Measurements from ENCODE around the gene CLEC7A. TPM values are rescaled to one million over a fixed set of nuclear protein-coding genes. Genes with fewer than 3 reads are reported as not detected.

The CLEC7A gene
- total and polyA plus RNA-seq, 8 donors, result 0.60 to 8.5 (median 1.1) TPM

DNA sequence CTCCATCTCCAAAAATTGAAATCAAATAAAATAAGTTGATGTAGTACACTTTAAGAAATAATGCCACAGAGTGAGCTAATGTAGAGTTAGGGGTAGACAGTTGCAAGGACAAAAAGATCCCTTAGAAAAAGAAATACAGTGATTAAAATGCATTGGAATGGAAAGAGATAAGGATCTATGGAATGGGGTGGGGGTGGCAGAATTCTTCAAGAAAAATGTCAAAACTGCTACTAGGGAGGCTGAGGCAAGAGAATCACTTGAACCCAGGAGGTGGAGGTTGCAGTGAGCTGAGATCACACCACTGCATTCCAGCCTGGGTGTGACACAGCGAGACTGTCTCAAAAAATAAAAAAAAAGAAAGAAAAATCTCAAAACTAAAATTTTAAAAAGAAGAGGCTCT, 35.4 kb upstream of the CLEC7A start:
- TF ChIP-seq, protein P1, sequence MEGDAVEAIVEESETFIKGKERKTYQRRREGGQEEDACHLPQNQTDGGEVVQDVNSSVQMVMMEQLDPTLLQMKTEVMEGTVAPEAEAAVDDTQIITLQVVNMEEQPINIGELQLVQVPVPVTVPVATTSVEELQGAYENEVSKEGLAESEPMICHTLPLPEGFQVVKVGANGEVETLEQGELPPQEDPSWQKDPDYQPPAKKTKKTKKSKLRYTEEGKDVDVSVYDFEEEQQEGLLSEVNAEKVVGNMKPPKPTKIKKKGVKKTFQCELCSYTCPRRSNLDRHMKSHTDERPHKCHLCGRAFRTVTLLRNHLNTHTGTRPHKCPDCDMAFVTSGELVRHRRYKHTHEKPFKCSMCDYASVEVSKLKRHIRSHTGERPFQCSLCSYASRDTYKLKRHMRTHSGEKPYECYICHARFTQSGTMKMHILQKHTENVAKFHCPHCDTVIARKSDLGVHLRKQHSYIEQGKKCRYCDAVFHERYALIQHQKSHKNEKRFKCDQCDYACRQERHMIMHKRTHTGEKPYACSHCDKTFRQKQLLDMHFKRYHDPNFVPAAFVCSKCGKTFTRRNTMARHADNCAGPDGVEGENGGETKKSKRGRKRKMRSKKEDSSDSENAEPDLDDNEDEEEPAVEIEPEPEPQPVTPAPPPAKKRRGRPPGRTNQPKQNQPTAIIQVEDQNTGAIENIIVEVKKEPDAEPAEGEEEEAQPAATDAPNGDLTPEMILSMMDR (IDR thresholded peaks at IDR 0.05), result no peak
- H3K27ac ChIP-seq, result no peak overlapping the region
- ATAC-seq (no peak), FAIRE-seq (no peak), DNase-seq (no peak)
- H3K4me1 ChIP-seq, result no peaks in the 10 kb centered on the region
- no peaks in the 10 kb centered on the region for H3K27me3 ChIP-seq
- no peaks in the 10 kb centered on the region for H3K9me3 ChIP-seq
- WGBS, 2 donors, result 0% methylated on average over 1 of the region's 1 CpG
- H3K36me3 ChIP-seq, result no peaks in the 10 kb centered on the region
- H3K4me3 ChIP-seq, result no peak overlapping the region
- intact Hi-C loops (cut with DNase I), result no loop called here

DNA sequence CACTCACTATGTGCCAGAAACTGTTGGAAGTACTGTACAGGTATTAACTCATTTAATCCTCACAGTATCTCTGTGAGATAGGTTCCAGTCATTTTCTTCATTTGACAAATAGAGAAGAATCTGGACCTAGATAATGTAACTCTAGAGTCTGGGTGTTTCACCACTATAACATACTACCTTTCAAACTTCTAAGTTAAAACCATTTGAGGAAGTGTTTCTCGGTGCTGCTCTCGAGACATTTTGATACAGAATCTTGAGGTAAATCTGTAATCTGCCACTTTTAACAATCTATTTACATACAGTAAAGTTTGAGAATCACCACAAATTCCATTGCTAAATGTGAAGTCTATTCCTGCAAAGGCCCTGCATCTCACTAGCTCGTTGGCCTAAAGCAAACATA, 33.1 kb upstream of the CLEC7A start:
- DNase-seq, result no peak
- intact Hi-C loops (cut with DNase I), result no loop called here
- Histone ChIP-seq H3K27me3 (no peaks in the 10 kb centered on the region), H3K4me3 (no peak overlapping the region), H3K4me1 (no peaks in the 10 kb centered on the region), H3K36me3 (no peaks in the 10 kb centered on the region), H3K9me3 (no peaks in the 10 kb centered on the region), H3K27ac (no peak overlapping the region)
- no peak for FAIRE-seq
- no peak for ATAC-seq
- TF ChIP-seq, protein P1 (IDR thresholded peaks at IDR 0.05), result no peak
- WGBS, 2 donors, result 66 to 67% methylated on average over 3 of the region's 3 CpGs

DNA sequence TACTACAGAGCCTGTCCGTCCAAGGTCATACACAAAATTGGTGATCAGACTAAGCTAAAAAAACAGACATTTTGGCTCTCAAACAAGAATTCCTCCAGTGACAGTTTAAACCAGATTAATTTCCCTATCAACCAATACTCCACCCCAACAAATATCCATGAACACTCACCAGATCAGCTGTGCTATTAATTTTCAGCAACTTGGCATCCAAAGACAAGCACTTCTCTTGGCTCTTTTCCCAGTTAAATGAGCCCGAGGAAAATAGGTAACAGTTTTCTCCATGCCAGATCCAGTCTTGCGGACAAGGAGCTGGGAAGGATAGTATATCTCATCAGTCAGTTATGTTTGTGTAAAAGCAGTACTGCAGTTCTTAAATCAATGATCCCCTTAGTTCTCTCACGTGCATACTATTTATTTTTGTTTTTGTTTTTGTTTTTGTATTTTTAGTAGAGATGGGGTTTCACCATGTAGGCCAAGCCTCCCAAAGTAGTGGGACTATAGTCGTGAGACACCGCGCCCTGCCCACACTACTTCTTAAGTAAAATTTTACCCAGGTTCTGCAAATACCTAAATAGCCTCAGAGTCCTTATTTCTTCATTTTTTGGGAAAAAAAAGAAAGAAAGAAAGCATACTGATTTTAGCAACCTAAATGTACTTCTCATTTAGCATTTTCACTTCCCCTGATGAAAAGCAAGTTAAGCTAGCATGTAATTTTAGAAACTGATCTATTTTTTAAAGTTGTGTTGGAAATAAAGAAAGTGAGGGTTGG, 30.8 kb upstream of the CLEC7A start:
- H3K4me3 ChIP-seq, result no peak overlapping the region
- H3K27me3 ChIP-seq, result no peaks in the 10 kb centered on the region
- no peak for FAIRE-seq
- no peaks in the 10 kb centered on the region for H3K36me3 ChIP-seq
- intact Hi-C loops (cut with DNase I), result no loop called here
- TF ChIP-seq, protein P1 (IDR thresholded peaks at IDR 0.05), result no peak
- no peaks in the 10 kb centered on the region for H3K9me3 ChIP-seq
- H3K4me1 ChIP-seq, result no peaks in the 10 kb centered on the region
- WGBS, 2 donors, result 46 to 52% methylated on average over 7 of the region's 7 CpGs
- DNase-seq, result no peak
- no peak overlapping the region for H3K27ac ChIP-seq
- peak in 2 of 4 donors; percentile 38 to 57 for ATAC-seq

DNA sequence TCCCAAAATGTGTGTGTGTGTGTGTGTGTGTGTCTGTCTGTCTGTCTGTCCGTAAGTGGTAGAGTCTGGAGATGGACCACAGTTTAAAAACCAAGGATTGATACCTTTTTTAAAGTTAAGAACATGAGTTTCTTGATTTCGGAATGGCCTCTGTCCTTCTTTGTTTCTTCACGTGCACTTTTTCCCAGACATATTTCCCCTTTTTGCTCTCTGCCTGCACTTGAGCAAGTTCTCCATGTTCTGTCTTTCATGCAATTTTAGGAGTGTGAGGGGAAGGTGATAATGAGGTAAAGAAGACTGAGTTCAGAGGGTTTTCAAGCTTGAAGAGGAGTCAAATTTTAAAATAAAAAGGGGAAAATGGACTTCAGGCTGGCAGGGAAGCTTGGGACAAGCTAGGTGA, 29.3 kb upstream of the CLEC7A start:
- WGBS, 2 donors, result 32 to 48% methylated on average over 3 of the region's 3 CpGs
- Histone ChIP-seq H3K27me3 (no peaks in the 10 kb centered on the region), H3K4me3 (no peak overlapping the region), H3K4me1 (no peaks in the 10 kb centered on the region), H3K36me3 (no peaks in the 10 kb centered on the region), H3K27ac (no peak overlapping the region), H3K9me3 (no peaks in the 10 kb centered on the region)
- intact Hi-C loops (cut with DNase I), result loop anchor here in 1 of 3 donors (5.0 kb wide), 1 partner anchor 33 kb away; no protein-coding TSS in a partner anchor
- no peak for DNase-seq
- TF ChIP-seq, protein P1 (IDR thresholded peaks at IDR 0.05), result no peak
- no peak for ATAC-seq
- FAIRE-seq, result no peak

DNA sequence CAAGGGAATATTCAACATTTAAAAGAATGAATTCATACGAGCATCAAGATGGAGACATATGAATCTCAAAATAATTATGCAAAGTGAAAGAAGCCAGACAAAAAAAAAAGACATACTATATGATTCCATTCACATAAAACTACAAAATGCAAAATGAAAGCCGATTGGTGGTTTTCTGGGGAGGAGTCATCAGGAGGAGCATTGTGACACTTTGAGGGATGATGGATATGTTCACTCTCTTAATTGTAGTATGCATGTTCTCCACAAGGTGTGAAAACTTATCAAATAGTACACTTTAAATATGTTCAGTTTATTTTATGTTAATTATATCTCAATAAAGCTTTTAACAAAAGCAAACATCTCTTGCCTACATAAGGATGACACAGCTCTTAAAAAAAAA, 28.4 kb upstream of the CLEC7A start:
- no peak overlapping the region for H3K4me3 ChIP-seq
- intact Hi-C loops (cut with DNase I), result loop anchor here in 1 of 3 donors (5.0 kb wide), 1 partner anchor 34 kb away; no protein-coding TSS in a partner anchor
- no peak overlapping the region for H3K27ac ChIP-seq
- FAIRE-seq (no peak), DNase-seq (no peak), ATAC-seq (no peak)
- no peaks in the 10 kb centered on the region for H3K9me3 ChIP-seq
- no peaks in the 10 kb centered on the region for H3K27me3 ChIP-seq
- H3K4me1 ChIP-seq, result peaks cover 0 to 5% (median 0%) of the 10 kb centered on the region in 3 donors
- TF ChIP-seq, protein P1 (IDR thresholded peaks at IDR 0.05), result no peak
- no peaks in the 10 kb centered on the region for H3K36me3 ChIP-seq
- 62 to 76% methylated on average over 2 of the region's 2 CpGs for WGBS, 2 donors

Measured in pancreas (tissue), 10 donors.